ENCODE data around the gene CRISPLD2.
A peak's percentile ranks its signal among the peaks of the same experiment; 100 is the strongest.
"Not testable (repeated sequence)": the region's sequence is repeated elsewhere in the genome, so short reads cannot be mapped to it uniquely, and the experiment has no call there.

The CRISPLD2 gene

DNA sequence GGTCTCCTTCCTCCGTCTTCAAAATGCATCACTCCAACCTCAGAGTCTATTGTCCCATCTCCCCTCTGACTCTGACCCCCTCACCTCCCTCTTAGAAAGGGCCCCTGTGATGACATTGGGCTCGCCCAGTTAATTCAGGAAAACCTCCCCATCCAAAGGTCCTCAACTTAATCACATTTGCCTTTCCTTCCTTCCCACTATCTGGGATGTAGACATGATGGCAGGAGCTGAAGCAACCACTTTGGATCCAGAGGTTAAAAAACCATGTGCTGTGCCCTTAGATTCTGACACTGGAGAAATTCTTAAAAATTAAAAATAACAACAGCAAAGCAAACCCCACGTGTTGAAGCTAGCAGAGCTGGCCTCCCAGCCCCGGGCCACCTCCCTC lies 111.3 kb downstream of the CRISPLD2 start:
- no peak for DNase-seq (ENCODE audit: low spot score)

DNA sequence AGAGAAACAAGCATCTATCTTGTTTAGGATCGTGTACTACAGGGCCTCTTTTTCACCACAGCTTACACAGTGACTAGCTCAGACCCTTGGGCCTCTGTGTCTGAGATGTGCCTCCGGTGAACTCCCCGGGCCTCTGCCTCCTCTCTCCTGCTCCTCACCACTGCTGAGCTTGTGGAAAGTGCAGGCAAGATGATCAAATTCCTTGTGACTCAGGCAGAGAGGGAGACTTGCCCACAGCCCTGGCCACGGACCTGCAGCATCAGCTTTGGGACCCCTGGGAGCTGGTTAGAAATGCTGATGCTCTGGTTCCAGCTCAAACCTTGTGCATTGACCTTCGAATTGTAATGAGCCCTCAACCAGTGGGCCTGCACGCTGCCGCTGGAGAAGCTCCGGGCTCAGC lies 111.7 kb downstream of the CRISPLD2 start:
- DNase-seq (ENCODE audit: low spot score), result no peak

DNA sequence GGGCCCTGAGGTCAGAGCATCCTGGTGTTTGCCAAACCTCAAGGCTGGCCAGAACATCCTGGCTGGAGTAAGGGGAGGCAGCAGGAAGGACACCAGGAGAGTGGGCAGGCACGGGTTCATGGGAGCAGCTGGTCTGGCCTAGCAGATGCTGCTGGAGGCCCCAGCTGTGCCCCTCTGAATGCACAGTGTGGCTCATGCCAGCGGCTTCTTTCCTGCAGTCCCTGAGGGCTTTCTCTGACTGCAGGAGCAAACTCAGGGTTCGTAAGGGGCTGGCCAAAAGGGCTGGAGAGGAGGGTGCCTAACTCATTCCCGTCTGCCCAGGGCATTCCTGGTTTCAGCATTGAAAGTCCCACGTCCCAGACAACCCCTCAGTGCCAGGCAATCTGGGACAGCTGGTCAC lies 112.9 kb downstream of the CRISPLD2 start:
- no peak for DNase-seq (ENCODE audit: low spot score)

DNA sequence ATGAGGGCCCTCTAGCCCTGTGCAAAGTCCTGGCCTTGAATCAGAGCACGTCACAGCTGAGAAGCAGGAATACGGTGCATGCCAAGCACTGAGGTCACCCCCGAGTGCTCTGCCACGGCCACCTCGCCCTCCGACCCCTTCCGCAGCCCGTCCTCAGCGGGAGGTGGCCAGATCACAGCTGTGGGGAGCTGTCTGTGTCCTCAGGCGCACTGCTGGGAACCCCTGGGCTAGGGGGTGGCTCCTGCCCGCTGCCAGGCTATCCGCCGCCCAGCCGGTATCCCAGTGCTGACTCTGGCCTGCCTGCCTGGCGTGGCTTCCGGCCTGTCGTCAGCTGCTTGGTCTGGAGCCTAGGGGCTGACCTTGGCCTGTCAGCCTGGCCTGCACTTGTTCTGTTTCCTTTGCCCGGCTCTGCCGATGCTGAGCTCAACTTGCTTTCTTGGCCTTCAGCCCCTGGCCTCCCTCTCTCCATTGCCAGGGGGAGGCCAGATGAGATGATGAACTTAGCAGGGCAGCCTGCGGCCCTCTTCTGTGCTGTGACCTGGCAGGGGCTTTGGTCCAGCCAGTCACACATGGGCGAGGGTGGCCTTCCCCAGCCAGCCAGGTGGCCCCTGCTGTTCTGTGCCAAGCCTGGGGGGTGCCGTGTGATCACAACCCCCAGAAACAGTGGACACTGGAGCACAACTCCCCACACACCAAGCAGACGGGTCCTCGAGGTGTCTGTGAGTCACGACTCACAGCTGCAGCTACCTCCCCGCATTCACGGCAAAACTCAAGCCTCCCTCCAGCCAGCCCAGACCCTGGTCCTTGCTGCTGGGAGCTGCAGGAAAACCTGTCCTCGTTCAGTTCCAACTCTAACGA lies 114.2 kb downstream of the CRISPLD2 start:
- no peak for DNase-seq (ENCODE audit: low spot score)

DNA sequence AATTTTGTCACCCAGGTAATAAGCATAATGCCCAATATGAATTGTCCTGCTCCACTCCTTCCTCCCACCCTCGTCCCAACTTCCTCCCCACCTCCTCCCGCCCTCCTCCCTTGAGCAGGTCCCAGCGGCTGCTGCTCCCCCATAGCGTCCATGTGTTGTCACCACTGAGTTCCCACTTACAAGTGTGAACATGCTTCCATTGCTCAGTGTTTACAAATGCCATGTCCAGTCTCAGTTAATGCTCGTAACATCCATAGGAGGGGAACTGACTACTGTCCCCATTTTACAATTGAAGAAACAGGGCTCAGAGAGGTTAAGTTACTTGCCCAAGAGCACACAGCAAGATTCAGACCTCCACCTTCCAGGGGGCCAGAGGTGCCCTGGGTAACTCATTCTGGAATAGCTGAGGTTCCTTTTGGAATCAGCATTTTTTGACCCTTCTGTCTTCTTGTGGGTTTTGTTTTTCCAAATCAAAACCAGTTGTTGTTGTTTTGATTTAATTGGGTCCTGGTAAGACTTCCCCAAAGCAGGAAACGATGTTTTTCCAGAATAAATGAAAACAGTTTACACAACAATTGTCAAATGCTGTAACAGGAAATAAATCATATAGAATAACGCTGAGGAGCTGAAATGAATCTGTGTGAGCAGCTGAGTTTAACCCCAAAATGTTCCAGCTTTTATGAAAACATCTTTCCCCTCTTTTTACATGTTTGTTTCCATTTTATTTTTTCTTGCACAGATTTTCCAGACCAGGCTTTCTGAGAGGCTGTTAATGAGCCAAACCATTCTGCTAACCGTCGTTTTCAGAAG lies 117.6 kb downstream of the CRISPLD2 start:
- no peak for DNase-seq (ENCODE audit: low spot score)

DNA sequence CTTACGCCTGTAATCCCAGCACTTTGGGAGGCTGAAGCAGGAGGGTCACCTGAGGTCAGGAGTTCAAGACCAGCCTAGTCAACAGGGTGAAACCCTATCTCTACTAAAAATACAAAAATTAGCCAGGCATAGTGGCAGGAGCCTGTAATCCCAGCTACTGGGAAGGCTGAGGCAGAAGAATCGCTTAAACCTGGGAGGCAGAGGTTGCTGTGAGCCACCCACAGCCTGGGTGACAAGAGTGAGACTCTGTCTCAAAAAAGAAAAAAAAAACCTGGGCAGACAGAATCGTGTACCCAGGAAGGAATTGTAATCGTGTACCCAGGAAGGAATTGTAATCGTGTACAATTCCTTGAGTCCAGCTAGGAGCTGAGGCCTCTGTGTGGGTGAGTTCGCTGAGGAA lies 118.8 kb downstream of the CRISPLD2 start:
- not testable (repeated sequence) for DNase-seq (ENCODE audit: low spot score)

DNA sequence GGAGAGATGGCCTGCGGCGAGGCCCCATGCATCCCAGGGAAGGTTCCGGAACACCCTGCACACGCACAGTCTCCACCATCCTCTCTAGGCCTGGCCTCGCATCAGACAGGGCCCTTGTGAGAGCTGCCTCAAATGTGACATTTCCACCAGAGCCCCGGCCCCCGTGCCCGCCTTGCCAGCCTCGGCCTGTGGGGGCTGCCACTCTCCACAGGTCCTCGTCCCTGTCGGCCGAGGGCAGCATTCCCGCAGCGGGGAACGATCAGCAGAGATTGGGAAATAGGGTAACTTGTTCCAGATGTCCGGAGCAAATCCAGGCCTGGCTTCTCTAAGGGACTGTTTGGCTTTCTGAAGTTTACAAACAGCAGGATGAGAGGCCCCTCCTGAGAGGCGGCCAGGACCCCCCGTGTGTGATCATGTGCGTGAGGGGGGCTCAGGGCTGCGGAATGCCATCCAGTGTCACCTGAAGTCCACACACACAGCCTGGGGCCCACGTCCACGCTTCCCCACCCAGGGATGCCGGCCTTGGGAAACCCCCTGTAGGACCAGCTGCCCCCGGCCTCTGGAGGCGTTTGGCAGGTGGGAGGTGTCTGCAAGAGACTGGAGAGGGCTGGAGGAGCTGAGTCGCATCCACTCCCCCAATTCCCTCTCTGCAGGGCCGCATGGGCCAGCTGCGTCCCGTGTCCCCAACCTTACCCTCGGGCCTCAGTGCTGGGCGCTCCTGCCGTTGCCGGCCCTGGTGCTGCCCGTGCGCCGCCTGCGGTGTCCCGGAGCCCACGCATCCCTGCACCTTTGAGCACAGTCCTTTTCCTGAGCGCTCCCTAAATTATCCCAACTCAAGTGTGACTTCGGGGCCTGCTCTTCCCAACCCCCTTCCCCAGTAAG lies 121.1 kb downstream of the CRISPLD2 start:
- no peak for DNase-seq (ENCODE audit: low spot score)

DNA sequence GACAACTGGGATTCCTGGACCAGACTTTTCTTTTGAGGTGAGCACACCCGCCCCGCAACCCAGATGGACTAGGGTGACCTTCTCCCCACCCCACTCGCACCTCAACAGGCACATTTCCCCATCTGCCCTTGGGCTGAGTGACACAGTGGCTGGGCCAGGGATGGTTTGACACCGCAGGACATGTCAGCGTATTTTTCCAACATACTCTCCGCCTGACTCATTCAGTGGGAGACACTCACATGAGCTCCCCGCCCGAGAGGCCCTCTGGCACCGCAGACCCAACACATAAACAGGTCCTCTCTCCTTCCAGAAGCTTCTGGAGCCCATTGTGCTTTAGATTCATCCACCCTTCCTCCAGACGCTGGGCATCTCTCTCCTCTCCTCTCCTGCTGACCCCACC lies 122.1 kb downstream of the CRISPLD2 start:
- no peak for DNase-seq (ENCODE audit: low spot score)

DNA sequence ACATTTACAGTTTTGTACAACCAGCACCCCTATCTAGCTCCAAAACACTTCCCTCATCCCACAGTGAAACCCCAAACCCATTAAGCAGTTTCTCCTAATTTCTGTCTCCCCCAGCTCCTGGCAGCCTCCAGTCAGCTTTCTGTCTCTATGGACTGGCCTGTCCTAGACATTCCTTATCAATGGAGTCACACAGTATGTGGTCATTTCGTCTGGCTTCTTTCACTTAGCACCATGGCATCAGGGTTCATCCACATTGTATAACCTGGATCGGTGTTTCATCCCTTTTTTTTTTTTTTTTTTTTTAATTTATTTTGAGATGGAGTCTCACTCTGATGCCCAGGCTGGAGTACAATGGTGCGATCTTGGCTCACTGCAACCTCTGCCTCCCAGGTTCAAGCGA lies 123.0 kb downstream of the CRISPLD2 start:
- no peak for DNase-seq (ENCODE audit: low spot score)

DNA sequence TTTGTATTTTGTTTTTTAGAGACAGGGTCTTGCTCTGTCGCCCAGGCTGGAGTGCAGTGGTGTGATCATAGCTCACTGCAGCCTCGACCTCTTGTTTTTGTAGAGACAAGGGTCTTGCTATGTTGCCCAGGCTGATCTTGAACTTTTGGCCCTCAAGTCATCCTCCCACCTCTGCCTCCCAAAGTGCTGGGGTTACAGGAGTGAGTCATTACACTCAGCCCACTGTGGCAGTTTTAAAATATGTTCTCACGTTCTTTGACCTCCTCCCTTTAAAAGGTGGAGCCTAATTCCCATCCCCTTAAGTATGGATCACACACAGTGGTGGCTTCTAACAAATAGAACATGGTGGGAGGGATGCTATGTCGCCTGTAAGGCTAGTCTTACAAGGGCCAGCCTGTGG lies 123.8 kb downstream of the CRISPLD2 start:
- no peak for DNase-seq (ENCODE audit: low spot score)

DNA sequence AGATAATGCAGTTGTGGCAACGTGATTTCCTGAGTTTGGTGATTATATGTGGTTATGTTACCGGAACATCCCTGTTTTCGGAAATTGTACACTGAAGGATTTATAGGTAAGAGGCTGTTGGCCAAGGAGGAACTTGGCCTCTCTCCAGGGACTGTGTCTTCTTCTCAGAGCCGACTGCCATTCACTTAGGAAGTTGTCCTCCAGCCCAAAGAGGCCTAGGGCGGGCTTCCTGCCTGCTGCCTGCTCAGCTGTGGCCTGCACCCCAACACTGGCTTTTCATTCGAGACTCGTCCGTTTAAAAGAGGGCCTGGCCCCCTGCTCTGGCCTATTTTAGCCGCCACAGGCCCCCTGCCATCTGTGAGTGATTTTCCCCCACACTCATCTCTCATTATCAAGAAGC lies 127.2 kb downstream of the CRISPLD2 start:
- DNase-seq (ENCODE audit: low spot score), result no peak

DNA sequence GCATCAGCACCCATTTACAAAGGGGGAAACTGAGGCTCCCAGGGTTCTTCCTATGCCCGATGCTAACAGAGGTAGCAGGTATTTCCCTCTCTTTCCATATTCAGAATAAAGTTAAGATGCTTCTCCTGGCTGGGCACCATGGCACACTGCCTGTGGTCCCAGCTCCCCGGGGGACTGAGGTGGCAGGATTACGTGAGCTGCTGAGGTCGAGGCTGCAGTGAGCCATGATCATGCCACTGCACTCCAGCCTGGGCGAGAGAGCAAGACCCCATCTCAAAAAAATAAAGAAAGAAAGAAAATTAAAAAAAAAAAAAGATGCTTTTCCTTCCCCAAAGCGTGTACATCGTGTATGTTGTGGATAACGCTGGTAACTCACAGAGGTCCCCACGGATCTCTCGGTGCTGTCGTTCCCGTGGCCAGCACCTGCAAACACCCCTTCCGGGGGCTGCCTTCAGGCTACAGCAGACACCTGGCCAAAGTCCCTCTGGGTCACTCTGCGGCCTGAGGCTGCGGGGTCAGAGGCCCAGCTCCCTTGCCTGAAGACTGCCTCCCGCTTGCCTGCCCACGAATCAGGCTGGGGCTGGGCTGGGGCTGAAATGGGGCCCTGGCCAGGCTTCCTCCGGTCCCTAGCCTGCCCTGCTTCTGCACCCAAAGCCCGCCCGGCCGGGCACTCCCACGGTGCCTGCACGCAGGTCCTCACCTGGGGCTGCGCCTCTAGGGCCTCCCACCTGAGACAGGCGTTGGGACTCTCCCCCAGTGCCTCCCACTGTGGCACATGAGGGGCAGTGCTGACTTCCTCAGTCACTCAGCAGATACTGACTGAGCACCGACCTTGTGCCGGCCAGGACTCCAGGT lies 128.4 kb downstream of the CRISPLD2 start:
- peak; percentile 55 for DNase-seq (ENCODE audit: low spot score)

DNA sequence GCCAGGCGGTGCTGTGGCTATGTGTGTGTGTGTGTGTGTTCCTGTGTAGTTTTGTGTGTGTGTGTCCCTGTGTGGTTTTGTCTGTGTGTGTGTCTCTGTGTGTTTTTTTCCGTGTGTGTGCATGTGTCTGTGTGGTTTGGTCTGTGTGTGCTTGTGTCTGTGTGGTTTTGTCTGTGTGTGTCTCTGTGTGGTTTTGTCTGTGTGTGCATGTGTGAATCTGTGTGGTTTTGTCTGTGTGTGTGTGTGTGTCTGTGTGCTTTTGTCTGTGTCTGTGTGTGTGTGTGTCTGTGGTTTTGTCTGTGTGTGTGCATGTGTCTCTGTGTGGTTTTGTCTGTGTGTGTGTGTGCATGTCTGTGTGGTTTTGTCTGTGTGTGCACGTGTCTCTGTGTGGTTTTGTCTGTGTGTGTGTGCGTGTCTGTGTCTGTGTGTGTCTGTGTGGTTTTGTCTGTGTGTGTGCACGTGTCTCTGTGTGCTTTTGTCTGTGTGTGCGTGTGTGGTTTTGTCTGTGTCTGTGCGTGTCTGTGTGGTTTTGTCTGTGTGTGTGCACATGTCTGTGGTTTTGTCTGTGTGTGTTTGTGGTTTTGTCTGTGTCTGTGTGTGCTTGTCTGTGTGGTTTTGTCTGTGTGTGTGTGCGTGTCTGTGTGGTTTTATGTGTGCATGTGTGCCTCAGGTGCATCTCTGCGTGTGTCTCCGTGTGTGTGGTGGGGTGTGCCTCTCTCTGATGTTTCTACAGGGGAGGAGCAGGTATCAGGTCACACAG lies 129.2 kb downstream of the CRISPLD2 start:
- no peak for DNase-seq (ENCODE audit: low spot score)

DNA sequence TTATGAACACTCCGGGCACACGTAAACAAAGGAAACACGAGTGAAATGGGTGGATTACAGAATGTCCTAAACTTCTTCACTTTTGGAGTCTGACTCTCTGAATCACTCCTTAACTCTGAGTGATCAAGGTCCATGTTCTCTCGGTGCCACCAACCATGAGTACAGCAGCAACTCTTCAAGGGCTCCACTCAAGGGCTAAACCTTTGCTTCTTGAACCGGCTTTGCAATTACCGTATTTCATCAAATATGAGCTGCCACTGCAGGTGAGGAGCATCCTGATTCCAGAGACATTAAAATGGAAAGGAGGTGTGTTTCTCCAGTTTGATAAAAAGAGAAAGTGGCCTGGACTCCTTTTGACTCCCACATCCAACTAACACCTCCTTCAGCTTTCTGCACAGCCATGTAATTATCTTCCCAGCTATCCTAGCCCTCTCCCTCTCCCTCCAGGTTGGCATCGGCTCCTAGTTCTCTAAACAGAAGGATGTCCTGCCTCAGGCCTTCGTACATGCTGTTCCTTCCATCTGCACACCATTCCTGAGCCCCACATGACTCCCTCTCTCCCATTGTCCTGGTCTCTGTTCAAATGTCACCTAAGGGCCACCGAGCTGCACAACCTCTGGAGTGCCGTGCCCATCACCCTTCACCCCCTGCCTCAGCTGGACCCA lies 130.1 kb downstream of the CRISPLD2 start:
- DNase-seq (ENCODE audit: low spot score), result no peak

DNA sequence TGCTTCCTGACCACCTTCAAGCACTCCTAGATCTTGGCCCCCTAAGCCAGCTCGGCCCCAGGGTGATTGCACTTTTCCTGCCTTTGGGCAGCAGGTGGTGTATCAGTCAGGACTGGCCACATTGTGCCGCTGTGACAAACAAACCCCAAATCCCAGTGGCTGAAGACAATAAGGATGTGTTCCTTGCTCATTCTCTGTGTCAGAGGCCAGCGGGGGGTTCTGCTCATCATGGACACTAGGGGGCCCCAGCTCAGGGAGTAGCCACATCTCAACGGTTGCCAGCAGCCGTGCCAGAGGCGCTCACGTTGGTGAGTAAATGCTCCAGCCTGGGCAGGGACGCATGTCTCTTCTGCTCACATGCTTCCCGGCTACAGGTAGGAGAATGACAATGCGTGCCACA lies 131.1 kb downstream of the CRISPLD2 start:
- DNase-seq (ENCODE audit: low spot score), result peak; percentile 71

DNA sequence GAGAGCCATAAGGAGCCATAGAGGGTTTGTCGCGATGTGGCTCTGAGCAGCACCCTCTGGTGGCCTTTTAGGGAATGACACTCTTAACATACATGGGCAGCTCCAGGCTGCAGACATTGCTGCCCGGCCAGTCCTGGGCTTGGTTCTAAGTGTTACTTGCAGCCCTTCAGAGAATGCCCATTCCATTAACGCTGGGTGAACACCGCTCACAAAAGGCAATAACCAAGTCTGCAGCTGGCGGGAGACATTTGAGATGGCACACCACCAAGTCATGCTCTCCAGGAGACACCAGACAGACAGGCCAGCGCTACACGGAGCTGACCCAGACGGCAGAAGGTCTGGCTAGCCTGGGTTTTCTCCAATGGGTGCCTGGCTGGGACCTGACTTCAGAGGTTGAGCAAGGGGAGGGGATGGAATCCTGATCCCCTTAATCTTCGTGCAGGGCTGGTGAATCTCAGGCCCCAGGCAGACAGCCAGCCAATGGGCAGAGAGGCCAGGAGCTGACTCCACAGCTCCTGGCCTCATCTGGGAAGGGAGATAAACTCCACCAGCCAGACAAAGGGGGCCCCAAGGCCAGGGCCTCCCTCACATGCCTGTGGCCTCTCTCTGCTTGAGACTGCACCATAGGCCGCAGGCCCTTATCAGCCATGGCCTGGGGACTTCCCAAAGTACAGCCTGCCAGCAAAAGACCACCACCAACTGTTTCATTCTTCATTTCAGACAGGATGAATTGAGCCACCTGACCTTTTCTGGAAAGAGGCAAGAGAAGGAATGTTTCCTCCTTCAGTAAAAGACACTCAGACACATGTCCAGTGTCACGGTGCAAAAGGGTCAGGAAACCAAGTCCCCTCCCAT lies 132.8 kb downstream of the CRISPLD2 start:
- DNase-seq (ENCODE audit: low spot score), result peak; percentile 94

DNA sequence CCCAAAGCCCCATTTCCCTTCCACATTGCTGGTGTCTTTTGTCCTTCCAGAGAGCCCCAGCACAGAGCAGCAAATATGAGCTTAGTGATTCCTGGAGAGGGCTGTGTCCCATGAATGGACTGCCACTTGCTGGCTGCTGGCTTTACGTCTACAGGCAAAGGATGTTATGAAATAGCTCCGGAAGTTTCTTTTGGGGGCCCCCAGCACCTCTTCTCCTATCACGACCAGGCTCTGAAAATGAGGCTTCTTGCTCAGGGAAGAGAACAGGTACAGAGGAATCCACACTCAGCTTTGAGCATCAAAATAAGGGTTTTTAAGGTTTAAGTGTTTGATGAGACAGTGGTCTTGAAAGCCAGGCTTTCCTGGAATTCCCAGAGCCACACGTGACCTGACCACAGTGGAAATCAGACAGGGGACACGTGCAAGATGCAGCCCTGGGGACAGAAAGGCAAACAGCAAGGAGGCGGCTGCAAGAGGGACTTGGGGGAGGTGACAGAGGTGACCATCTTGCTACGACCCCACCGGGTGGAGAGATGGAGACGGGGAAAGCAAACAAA lies 133.5 kb downstream of the CRISPLD2 start:
- no peak for DNase-seq (ENCODE audit: low spot score)

DNA sequence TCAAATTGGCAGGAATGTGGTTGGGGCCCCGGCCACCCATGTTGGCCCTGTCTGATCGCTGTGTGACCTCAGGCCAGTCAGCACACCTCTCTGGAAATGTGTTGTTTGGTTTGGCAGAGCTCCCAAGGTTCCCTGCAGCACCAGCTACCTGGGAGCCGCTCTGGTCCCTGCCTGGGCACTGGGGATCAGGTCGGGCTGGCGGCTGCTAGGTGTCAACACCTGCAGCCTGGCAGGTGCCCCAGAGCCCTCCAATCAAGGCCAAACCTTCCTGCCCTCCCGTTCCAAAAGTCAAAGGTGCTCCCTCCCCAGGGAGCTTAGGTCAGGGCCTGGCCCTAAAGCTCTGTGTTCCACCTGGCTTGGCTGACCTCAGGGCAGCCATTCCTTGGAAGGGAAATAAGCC lies 135.6 kb downstream of the CRISPLD2 start:
- no peak for DNase-seq (ENCODE audit: low spot score)

DNA sequence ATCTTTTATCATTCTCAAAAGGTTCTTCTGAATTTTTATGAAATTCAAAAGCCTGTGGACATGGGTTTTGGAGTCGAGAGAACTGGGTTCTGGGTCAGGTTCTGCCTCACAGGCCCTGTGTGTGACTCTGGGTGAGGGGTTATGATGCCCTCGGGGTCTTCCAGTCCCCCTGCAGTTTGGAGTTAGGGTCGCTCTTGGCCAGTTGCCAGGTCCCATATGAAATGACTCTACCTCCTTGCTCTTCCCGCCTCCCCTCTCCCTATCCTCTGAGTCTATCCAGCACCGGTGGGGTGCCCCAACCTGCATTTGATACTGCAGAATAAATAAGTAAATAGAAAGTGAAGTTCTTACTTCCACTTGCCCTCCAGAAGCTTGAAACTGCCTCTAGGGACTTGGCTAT lies 137.4 kb downstream of the CRISPLD2 start:
- DNase-seq (ENCODE audit: low spot score), result no peak

Measured in HuH-7 (cell line).